GM15510 (cell line): ENCODE measurements around the gene FCGR3A.
"Not testable (repeated sequence)": the region's sequence is repeated elsewhere in the genome, so short reads cannot be mapped to it uniquely, and the experiment has no call there.

Experiments used
- POLR2A ChIP-seq: IDR thresholded peaks from 3 replicates; pipeline ENCODE4 v1.6.1; 2011; ENCODE audit warnings: borderline replicate concordance; ENCODE audit not compliant: insufficient read length; ENCODE audit errors: extremely low read depth

Gene FCGR3A

GRCh38 chr1:161549652-161550051 is at the start of gene FCGR3A:
TSS of gene FCGR3A (minus strand) at chr1:161549818. CDS start at chr1:161549736, 82 bp downstream.
- TF ChIP-seq POLR2A: no peak

GRCh38 chr1:161531986-161532643 is 17.5 kb downstream of the FCGR3A start:
- no peak for TF ChIP-seq POLR2A

GRCh38 chr1:161523817-161524741 is 25.5 kb downstream of the FCGR3A start, which contains the start of gene HSPA6:
TSS of gene HSPA6 (plus strand) at chr1:161524540. CDS start at chr1:161524659, 119 bp downstream.
- TF ChIP-seq POLR2A: not testable (repeated sequence)

- no peak for TF ChIP-seq POLR2A
Measured at GRCh38 chr1:161511756-161512060, 37.9 kb downstream of the FCGR3A start.

GRCh38 chr1:161511018-161511755 is 38.4 kb downstream of the FCGR3A start:
- no peak for TF ChIP-seq POLR2A

- no peak for TF ChIP-seq POLR2A
Measured at GRCh38 chr1:161510477-161510876, 39.1 kb downstream of the FCGR3A start.

GRCh38 chr1:161506336-161507223 is 43.0 kb downstream of the FCGR3A start:
- TF ChIP-seq POLR2A: no peak

- no peak for TF ChIP-seq POLR2A
Measured at GRCh38 chr1:161505686-161506085, 43.9 kb downstream of the FCGR3A start.

GRCh38 chr1:161503394-161503748 is 46.2 kb downstream of the FCGR3A start:
- TF ChIP-seq POLR2A: no peak

GRCh38 chr1:161502641-161503393 is 46.8 kb downstream of the FCGR3A start:
- TF ChIP-seq POLR2A: no peak

GRCh38 chr1:161502181-161502580 is 47.4 kb downstream of the FCGR3A start:
- no peak for TF ChIP-seq POLR2A

GRCh38 chr1:161501234-161501633 is 48.4 kb downstream of the FCGR3A start:
- no peak for TF ChIP-seq POLR2A

GRCh38 chr1:161499099-161500039 is 50.2 kb downstream of the FCGR3A start:
- no peak for TF ChIP-seq POLR2A

- no peak for TF ChIP-seq POLR2A
Measured at GRCh38 chr1:161498646-161499045, 51.0 kb downstream of the FCGR3A start.
